ENCODE measurements around the gene NFIC. TPM values are rescaled to one million over a fixed set of nuclear protein-coding genes. Genes with fewer than 3 reads are reported as not detected.

NFIC gene
- total RNA-seq, 4 donors from 2014 or later = 102 to 236 (median 158) TPM

DNA sequence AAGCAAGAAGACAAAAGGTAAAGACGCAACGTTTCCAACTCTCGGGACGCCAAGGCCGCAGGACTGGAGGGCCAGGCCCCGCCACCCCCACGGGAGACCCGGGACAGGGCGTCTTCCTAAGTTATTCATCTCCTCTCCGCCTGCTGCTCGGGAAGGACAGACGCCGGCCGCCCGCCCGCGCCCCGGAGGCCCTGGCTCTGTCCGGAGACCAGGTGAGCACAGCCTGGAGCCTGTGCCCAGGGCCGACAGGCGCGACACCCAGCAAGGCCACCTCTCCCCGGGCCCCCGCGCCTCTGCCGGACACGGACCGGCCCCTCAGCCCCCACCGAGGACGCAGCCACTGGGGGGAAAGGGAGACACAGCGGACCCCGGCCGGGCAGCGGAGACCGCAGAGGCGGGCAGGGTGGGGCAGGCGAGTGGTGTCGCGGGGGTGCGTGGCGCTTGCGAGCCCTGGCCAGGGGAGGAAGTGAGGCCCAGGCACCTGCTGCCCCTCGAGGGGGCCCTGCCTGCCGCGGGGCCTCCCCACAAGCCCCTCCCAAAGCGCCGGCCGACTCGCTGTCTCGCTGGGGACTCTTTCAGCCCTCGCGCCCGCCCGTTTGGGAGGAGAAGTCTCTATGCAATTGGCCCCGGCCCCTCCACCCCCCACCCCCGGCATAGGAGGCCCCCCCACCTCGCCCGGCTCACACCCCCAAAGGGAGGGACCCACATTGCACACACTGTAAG is 96.8 kb downstream of the NFIC start:
- WGBS, 2 donors = 81 to 85% methylated on average over 26 to 49 of the region's 58 CpGs
- no peak overlapping the region for H3K4me3 ChIP-seq (ENCODE audit: low read depth, poor library complexity, severe bottlenecking)
- TF ChIP-seq, protein P1, sequence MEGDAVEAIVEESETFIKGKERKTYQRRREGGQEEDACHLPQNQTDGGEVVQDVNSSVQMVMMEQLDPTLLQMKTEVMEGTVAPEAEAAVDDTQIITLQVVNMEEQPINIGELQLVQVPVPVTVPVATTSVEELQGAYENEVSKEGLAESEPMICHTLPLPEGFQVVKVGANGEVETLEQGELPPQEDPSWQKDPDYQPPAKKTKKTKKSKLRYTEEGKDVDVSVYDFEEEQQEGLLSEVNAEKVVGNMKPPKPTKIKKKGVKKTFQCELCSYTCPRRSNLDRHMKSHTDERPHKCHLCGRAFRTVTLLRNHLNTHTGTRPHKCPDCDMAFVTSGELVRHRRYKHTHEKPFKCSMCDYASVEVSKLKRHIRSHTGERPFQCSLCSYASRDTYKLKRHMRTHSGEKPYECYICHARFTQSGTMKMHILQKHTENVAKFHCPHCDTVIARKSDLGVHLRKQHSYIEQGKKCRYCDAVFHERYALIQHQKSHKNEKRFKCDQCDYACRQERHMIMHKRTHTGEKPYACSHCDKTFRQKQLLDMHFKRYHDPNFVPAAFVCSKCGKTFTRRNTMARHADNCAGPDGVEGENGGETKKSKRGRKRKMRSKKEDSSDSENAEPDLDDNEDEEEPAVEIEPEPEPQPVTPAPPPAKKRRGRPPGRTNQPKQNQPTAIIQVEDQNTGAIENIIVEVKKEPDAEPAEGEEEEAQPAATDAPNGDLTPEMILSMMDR (IDR thresholded peaks at IDR 0.05) = no peak
- no peak for TF ChIP-seq POLR2A (IDR thresholded peaks at IDR 0.05)
- intact Hi-C loops (cut with DNase I; ENCODE audit: low total_unique reads) = no loop called here
- DNase-seq (ENCODE audit: low spot score in 2 of 2) = no peak

DNA sequence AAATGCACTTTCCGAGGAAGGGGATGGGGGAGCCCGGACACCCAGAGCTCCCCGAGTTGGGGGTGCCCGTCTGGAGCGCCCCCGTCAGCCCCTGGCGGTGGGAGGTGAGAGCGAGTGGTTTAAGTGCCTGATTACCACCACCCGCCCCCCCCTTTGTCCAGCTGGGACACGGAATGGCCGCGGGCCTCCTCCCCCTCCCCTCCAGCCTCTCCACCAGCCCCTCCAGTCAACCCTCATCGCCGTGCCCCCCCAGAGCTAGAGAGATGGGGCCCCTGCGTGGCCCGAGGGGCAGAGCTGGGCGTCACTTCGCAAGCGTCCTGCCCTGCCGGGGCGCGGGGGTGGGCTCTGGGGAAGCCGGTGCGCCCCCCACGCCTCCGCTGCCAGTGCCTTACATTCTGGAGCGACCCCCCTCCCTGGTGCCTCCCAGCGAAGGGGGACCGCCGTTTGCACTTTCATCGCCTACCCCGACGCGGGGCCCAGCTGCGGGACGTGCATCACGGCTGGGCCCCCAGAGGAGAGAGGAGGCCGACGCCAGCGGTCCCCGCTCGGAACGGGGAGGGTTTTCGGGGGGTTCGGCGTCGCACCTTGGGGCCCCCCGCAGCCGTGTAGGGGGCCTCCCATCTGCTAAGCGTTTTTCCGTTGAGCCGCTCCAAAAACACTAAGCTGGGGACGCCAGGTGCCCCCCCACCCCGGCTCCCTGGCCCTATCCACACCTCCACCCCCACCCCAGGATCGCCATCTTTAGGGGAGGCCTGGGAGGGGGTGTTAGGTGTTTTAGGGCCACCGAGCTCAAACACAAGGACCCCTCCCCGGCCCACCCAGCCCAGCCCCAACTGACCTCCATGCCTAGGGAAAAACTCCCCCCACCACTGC is 97.6 kb downstream of the NFIC start:
- intact Hi-C loops (cut with DNase I; ENCODE audit: low total_unique reads) = no loop called here
- WGBS, 2 donors = 84 to 86% methylated on average over 43 to 56 of the region's 57 CpGs
- no peak for DNase-seq (ENCODE audit: low spot score in 2 of 2)

DNA sequence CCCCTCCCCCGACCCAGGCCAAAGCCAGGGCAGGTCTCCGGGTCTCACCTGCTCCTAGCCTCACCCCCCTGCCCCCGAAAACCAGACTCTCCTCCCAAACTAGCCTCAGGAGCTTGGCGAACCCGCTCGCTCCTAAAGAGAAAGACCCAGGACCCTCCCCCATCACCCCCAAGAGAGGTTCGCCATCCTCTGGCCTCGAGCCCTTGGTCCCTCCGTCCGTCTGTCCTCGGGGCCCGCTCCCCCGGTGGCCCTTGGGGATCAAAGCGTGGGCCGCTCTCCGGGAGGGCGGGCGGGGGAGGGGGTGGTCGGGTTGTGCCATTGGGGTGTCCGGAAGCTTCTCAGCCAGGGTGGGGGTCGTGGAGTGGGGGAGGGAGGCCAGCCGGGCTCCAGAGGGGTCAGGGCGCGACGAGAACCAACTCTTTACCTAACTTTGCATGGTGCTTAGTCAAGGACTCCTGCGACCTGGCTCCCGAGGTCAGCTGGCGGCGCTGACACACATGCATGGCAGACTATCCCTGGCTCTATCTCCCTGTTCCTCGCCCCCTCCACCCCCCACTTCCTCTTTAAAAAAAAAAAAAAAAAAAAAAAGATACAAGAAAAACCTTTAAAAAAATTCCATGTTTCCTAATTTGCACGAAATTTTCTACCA is 98.3 kb downstream of the NFIC start:
- H3K4me3 ChIP-seq (ENCODE audit: low read depth, poor library complexity, severe bottlenecking) = no peak overlapping the region
- DNase-seq (ENCODE audit: low spot score in 2 of 2) = no peak
- intact Hi-C loops (cut with DNase I; ENCODE audit: low total_unique reads) = no loop called here
- 76 to 78% methylated on average over 26 to 31 of the region's 31 CpGs for WGBS, 2 donors
- no peak for TF ChIP-seq POLR2A (IDR thresholded peaks at IDR 0.05)
- TF ChIP-seq, protein P1 (IDR thresholded peaks at IDR 0.05) = no peak

More for the DNA sequence above, 97.6 kb downstream of the NFIC start:
- TF ChIP-seq, protein P1 (IDR thresholded peaks at IDR 0.05) = no peak
- TF ChIP-seq POLR2A (IDR thresholded peaks at IDR 0.05) = no peak
- no peak overlapping the region for H3K4me3 ChIP-seq (ENCODE audit: low read depth, poor library complexity, severe bottlenecking)

DNA sequence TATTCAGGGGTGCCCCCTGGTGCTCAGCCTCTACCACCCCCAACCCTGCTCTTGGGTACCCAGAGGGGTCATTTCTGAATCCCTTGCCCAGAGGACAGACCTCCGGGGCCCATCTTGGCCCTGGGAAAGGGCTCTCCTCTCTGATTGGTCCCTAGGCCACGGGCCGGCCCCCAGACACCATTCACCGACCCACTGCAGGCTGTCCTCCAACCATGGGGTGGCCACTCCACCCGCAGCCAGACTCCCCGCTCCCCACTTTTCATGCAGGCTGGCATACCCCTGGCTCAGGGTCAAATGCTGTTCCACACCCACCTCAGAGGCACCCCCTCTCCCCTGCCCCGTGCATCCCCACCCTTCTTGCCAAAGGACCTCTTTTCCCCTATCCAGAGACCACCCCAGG is 99.2 kb downstream of the NFIC start:
- 72 to 79% methylated on average over 7 of the region's 7 CpGs for WGBS, 2 donors
- no peak overlapping the region for H3K4me3 ChIP-seq (ENCODE audit: low read depth, poor library complexity, severe bottlenecking)
- DNase-seq (ENCODE audit: low spot score in 2 of 2) = no peak
- no peak for TF ChIP-seq POLR2A (IDR thresholded peaks at IDR 0.05)
- TF ChIP-seq, protein P1 (IDR thresholded peaks at IDR 0.05) = no peak
- intact Hi-C loops (cut with DNase I; ENCODE audit: low total_unique reads) = no loop called here

DNA sequence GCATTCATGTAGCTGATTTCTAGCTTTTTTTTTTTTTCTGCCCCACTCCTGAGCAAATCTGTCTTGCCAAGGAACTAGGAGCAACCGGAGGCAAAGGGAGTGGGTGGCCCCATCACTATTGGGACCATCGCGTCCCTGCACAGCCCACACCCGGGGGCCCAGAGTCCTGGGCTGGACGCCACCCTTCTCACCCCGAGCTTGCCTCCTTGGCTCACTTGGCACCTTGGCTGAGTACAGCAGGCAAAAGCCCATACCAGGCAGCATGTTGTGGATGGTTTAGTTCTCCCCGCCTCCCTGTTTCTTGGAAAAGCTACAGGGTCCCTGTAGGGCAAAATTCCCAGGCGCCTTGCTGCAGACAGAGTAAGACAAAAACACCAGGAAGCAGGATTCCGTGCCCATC is 100.3 kb downstream of the NFIC start:
- intact Hi-C loops (cut with DNase I; ENCODE audit: low total_unique reads) = no loop called here
- DNase-seq (ENCODE audit: low spot score in 2 of 2) = no peak
- TF ChIP-seq, protein P1 (IDR thresholded peaks at IDR 0.05) = no peak
- TF ChIP-seq POLR2A (IDR thresholded peaks at IDR 0.05) = no peak
- WGBS, 2 donors = 44 to 48% methylated on average over 9 of the region's 9 CpGs
- H3K4me3 ChIP-seq (ENCODE audit: low read depth, poor library complexity, severe bottlenecking) = no peak overlapping the region
